ENCODE results near the gene DOHH. TPM values are rescaled to one million over a fixed set of nuclear protein-coding genes. Genes with fewer than 3 reads are reported as not detected.
"Not testable (repeated sequence)": the region's sequence is repeated elsewhere in the genome, so short reads cannot be mapped to it uniquely, and the experiment has no call there.

Gene DOHH
- total and polyA plus RNA-seq, 2 donors = 8.5 to 8.8 TPM

GRCh38 chr19:3508771-3509535, 8.5 kb upstream of the DOHH start:
- peaks cover 30 to 50% of the 10 kb centered on the region in 2 donors for H3K36me3 ChIP-seq (ENCODE audit: control insufficient read depth in 2 of 2, insufficient read depth in 2 of 2, low read length in 1 of 2)
- DNase-seq (ENCODE audit: low read depth in 6 of 9, low spot score in 9 of 9) = no peak
- WGBS = 96% methylated on average over 23 of the region's 23 CpGs

GRCh38 chr19:3508121-3508661, 7.7 kb upstream of the DOHH start:
- DNase-seq (ENCODE audit: low read depth in 6 of 9, low spot score in 9 of 9); H3K27me3 ChIP-seq (ENCODE audit: control insufficient read depth in 2 of 2, insufficient read depth in 1 of 2, low read length in 1 of 2); H3K4me3 ChIP-seq (ENCODE audit: low read length in 2 of 2); H3K27ac ChIP-seq (ENCODE audit: low read depth in 1 of 2, low read length in 1 of 2); H3K9me3 ChIP-seq (ENCODE audit: control insufficient read depth in 2 of 2, insufficient read depth in 1 of 2, low read length in 1 of 2): not testable (repeated sequence)
- 94% methylated on average over 18 of the region's 18 CpGs for WGBS
- H3K4me1 ChIP-seq (ENCODE audit: control insufficient read depth in 2 of 2, insufficient read depth in 2 of 2, low read length in 2 of 2) = peaks cover 7 to 28% of the 10 kb centered on the region in 2 donors
- H3K36me3 ChIP-seq (ENCODE audit: control insufficient read depth in 2 of 2, insufficient read depth in 2 of 2, low read length in 1 of 2) = peaks cover 30 to 45% of the 10 kb centered on the region in 2 donors

More at GRCh38 chr19:3508771-3509535, 8.5 kb upstream of the DOHH start:
- Histone ChIP-seq H3K27ac (ENCODE audit: low read depth in 1 of 2, low read length in 1 of 2) (no peak overlapping the region), H3K27me3 (ENCODE audit: control insufficient read depth in 2 of 2, insufficient read depth in 1 of 2, low read length in 1 of 2) (no peaks in the 10 kb centered on the region), H3K4me3 (ENCODE audit: low read length in 2 of 2) (no peak overlapping the region), H3K4me1 (ENCODE audit: control insufficient read depth in 2 of 2, insufficient read depth in 2 of 2, low read length in 2 of 2) (peaks cover 7 to 28% of the 10 kb centered on the region in 2 donors), H3K9me3 (ENCODE audit: control insufficient read depth in 2 of 2, insufficient read depth in 1 of 2, low read length in 1 of 2) (peaks cover 0 to 1% of the 10 kb centered on the region in 2 donors)

- H3K4me1 ChIP-seq (ENCODE audit: control insufficient read depth in 2 of 2, insufficient read depth in 2 of 2, low read length in 2 of 2) = peaks cover 7 to 28% of the 10 kb centered on the region in 2 donors
- WGBS = 74% methylated on average over 31 of the region's 31 CpGs
- no peaks in the 10 kb centered on the region for H3K27me3 ChIP-seq (ENCODE audit: control insufficient read depth in 2 of 2, insufficient read depth in 1 of 2, low read length in 1 of 2)
- peaks cover 27 to 42% of the 10 kb centered on the region in 2 donors for H3K36me3 ChIP-seq (ENCODE audit: control insufficient read depth in 2 of 2, insufficient read depth in 2 of 2, low read length in 1 of 2)
- peaks cover 0 to 1% of the 10 kb centered on the region in 2 donors for H3K9me3 ChIP-seq (ENCODE audit: control insufficient read depth in 2 of 2, insufficient read depth in 1 of 2, low read length in 1 of 2)
- no peak for DNase-seq (ENCODE audit: low read depth in 6 of 9, low spot score in 9 of 9)
- H3K27ac ChIP-seq (ENCODE audit: low read depth in 1 of 2, low read length in 1 of 2) = peak overlapping the region in 1 of 2 donors; percentile 52
- peak overlapping the region; percentile 74 to 77 for H3K4me3 ChIP-seq (ENCODE audit: low read length in 2 of 2)
Observed at GRCh38 chr19:3507371-3508120, 7.1 kb upstream of the DOHH start.

- no peaks in the 10 kb centered on the region for H3K27me3 ChIP-seq (ENCODE audit: control insufficient read depth in 2 of 2, insufficient read depth in 1 of 2, low read length in 1 of 2)
- H3K9me3 ChIP-seq (ENCODE audit: control insufficient read depth in 2 of 2, insufficient read depth in 1 of 2, low read length in 1 of 2) = peaks cover 0 to 1% of the 10 kb centered on the region in 2 donors
- H3K36me3 ChIP-seq (ENCODE audit: control insufficient read depth in 2 of 2, insufficient read depth in 2 of 2, low read length in 1 of 2) = peaks cover 27 to 33% of the 10 kb centered on the region in 2 donors
- H3K4me1 ChIP-seq (ENCODE audit: control insufficient read depth in 2 of 2, insufficient read depth in 2 of 2, low read length in 2 of 2) = peaks cover 7 to 28% of the 10 kb centered on the region in 2 donors
- peak overlapping the region; percentile 74 to 77 for H3K4me3 ChIP-seq (ENCODE audit: low read length in 2 of 2)
- peak overlapping the region; percentile 1 to 84 for H3K27ac ChIP-seq (ENCODE audit: low read depth in 1 of 2, low read length in 1 of 2)
- under 1% methylated on average over 69 of the region's 69 CpGs for whole genome bisulfite sequencing
- DNase-seq (ENCODE audit: low read depth in 6 of 9, low spot score in 9 of 9) = peak in 1 of 9 donors; percentile 28
Observed at GRCh38 chr19:3506384-3507340, 6.2 kb upstream of the DOHH start.

- WGBS = 1% methylated on average over 79 of the region's 79 CpGs
- DNase-seq (ENCODE audit: low read depth in 6 of 9, low spot score in 9 of 9) = peak; percentile 93 to 100 (median 99)
- Histone ChIP-seq H3K36me3 (ENCODE audit: control insufficient read depth in 2 of 2, insufficient read depth in 2 of 2, low read length in 1 of 2) (peaks cover 22 to 25% of the 10 kb centered on the region in 2 donors), H3K9me3 (ENCODE audit: control insufficient read depth in 2 of 2, insufficient read depth in 1 of 2, low read length in 1 of 2) (peaks cover 1 to 2% of the 10 kb centered on the region in 2 donors), H3K4me3 (ENCODE audit: low read length in 2 of 2) (peak within 1 kb of the TSS; percentile 77 to 78), H3K27ac (ENCODE audit: low read depth in 1 of 2, low read length in 1 of 2) (peak within 1 kb of the TSS; percentile 86 to 91), H3K27me3 (ENCODE audit: control insufficient read depth in 2 of 2, insufficient read depth in 1 of 2, low read length in 1 of 2) (no peaks in the 10 kb centered on the region), H3K4me1 (ENCODE audit: control insufficient read depth in 2 of 2, insufficient read depth in 2 of 2, low read length in 2 of 2) (peaks cover 7 to 33% of the 10 kb centered on the region in 2 donors)
Observed at GRCh38 chr19:3505598-3506383, 5.3 kb upstream of the DOHH start, which contains the start of gene FZR1. FZR1 (plus strand) TSS chr19:3506311; CDS start chr19:3522990, 16,679 bp downstream.

GRCh38 chr19:3504735-3505134, 4.3 kb upstream of the DOHH start:
- 95% methylated on average over 5 of the region's 5 CpGs for WGBS
- peaks cover 10 to 40% of the 10 kb centered on the region in 2 donors for H3K4me1 ChIP-seq (ENCODE audit: control insufficient read depth in 2 of 2, insufficient read depth in 2 of 2, low read length in 2 of 2)

GRCh38 chr19:3503036-3503572, 2.6 kb upstream of the DOHH start:
- WGBS = 94% methylated on average over 13 of the region's 13 CpGs
- peaks cover 12 to 40% of the 10 kb centered on the region in 2 donors for H3K4me1 ChIP-seq (ENCODE audit: control insufficient read depth in 2 of 2, insufficient read depth in 2 of 2, low read length in 2 of 2)
- no peak for DNase-seq (ENCODE audit: low read depth in 6 of 9, low spot score in 9 of 9)

More at GRCh38 chr19:3504735-3505134, 4.3 kb upstream of the DOHH start:
- Histone ChIP-seq H3K4me3 (ENCODE audit: low read length in 2 of 2) (no peak overlapping the region), H3K9me3 (ENCODE audit: control insufficient read depth in 2 of 2, insufficient read depth in 1 of 2, low read length in 1 of 2) (peaks cover 1 to 2% of the 10 kb centered on the region in 2 donors), H3K27ac (ENCODE audit: low read depth in 1 of 2, low read length in 1 of 2) (no peak overlapping the region), H3K36me3 (ENCODE audit: control insufficient read depth in 2 of 2, insufficient read depth in 2 of 2, low read length in 1 of 2) (peaks cover 13 to 16% of the 10 kb centered on the region in 2 donors), H3K27me3 (ENCODE audit: control insufficient read depth in 2 of 2, insufficient read depth in 1 of 2, low read length in 1 of 2) (no peaks in the 10 kb centered on the region)
- no peak for DNase-seq (ENCODE audit: low read depth in 6 of 9, low spot score in 9 of 9)

More at GRCh38 chr19:3503036-3503572, 2.6 kb upstream of the DOHH start:
- no peak overlapping the region for H3K27ac ChIP-seq (ENCODE audit: low read depth in 1 of 2, low read length in 1 of 2)
- no peak overlapping the region for H3K4me3 ChIP-seq (ENCODE audit: low read length in 2 of 2)
- no peaks in the 10 kb centered on the region for H3K27me3 ChIP-seq (ENCODE audit: control insufficient read depth in 2 of 2, insufficient read depth in 1 of 2, low read length in 1 of 2)
- H3K9me3 ChIP-seq (ENCODE audit: control insufficient read depth in 2 of 2, insufficient read depth in 1 of 2, low read length in 1 of 2) = peaks cover 1 to 2% of the 10 kb centered on the region in 2 donors
- peaks cover 0 to 3% of the 10 kb centered on the region in 2 donors for H3K36me3 ChIP-seq (ENCODE audit: control insufficient read depth in 2 of 2, insufficient read depth in 2 of 2, low read length in 1 of 2)

Measured in thymus (tissue), 11 donors.